Small intestine (tissue), 7 donors: Measurements from ENCODE around the gene IGSF9B. TPM values are rescaled to one million over a fixed set of nuclear protein-coding genes. Genes with fewer than 3 reads are reported as not detected.

Experiments
- DNase-seq, 2 donors: peaks; one replicate each; pipeline versions ENCODE4 v3.0.0 to v3.0.0-alpha.2; 2013
- FAIRE-seq: peaks from 2 replicates; lab custom pipeline; 2012; peaks lifted over from hg19 to GRCh38; lab: Jason Lieb, UNC
- H3K27ac ChIP-seq, 3 donors: one replicate each; pipeline ENCODE4 v1.5.1; 2013; ENCODE audit warnings: low read length in 2 of 3, mild to moderate bottlenecking in 2 of 3, control low read depth in 1 of 3, inconsistent platforms in 1 of 3, low read depth in 1 of 3, moderate library complexity in 1 of 3
- H3K27me3 ChIP-seq, 3 donors: one replicate each; pipeline ENCODE4 v1.6.1; 2013; ENCODE audit warnings: low read length in 3 of 3, inconsistent platforms in 1 of 3; ENCODE audit not compliant: control insufficient read depth in 3 of 3, insufficient read depth in 3 of 3
- H3K36me3 ChIP-seq, 3 donors: one replicate each; pipeline ENCODE4 v1.6.1; 2013; ENCODE audit warnings: low read length in 3 of 3, inconsistent platforms in 1 of 3, low read depth in 1 of 3, mild to moderate bottlenecking in 1 of 3, moderate library complexity in 1 of 3; ENCODE audit not compliant: control insufficient read depth in 3 of 3, insufficient read depth in 2 of 3
- H3K4me1 ChIP-seq, 3 donors: one replicate each; pipeline ENCODE4 v1.6.1; 2013; ENCODE audit warnings: low read length in 2 of 3, inconsistent platforms in 1 of 3, low read depth in 1 of 3, mild to moderate bottlenecking in 1 of 3, moderate library complexity in 1 of 3; ENCODE audit not compliant: control insufficient read depth in 3 of 3, insufficient read depth in 2 of 3
- H3K4me3 ChIP-seq, 3 donors: one replicate each; pipeline ENCODE4 v1.5.1; 2013; ENCODE audit warnings: low read length in 3 of 3, control low read depth in 1 of 3, inconsistent platforms in 1 of 3, low read depth in 1 of 3, mild to moderate bottlenecking in 1 of 3, moderate library complexity in 1 of 3
- H3K9me3 ChIP-seq, 2 donors: one replicate each; pipeline ENCODE4 v1.6.1; 2013; ENCODE audit warnings: low read depth in 1 of 2, low read length in 1 of 2; ENCODE audit not compliant: control insufficient read depth in 2 of 2, insufficient read depth in 1 of 2
- WGBS, 3 donors: extraction: QIAGEN DNeasy Blood & Tissue Kit; methylation state at CpG; one replicate each; pipeline ENCODE4 v1.1.7; 2013; 5-methylcytosine and 5-hydroxymethylcytosine counted together
- polyA plus RNA-seq, 4 donors: library from polyadenylated mRNA; stranded (reverse) in 3 of 4; unstranded in 1 of 4; fragments of 200-250 nt in 3 of 4; fragments of 120-200 nt in 1 of 4; gene quantifications; one replicate each; pipeline versions ENCODE4 v1.2.1 to v1.2.3, GENCODE V29; 2013
- donor health status: healthy with polysubstance abuse.
- donor health status: control.
- donor health status: control.
- donor health status: Bipolar disorder and iron deficiency.
- donor health status: healthy.

IGSF9B gene
- polyA plus RNA-seq, 4 donors: 1.4 to 2.3 (median 2.1) TPM; not detected in 1

- WGBS, 3 donors: 74 to 82% (median 77%) methylated on average over 10 of the region's 10 CpGs
- no peak for FAIRE-seq
These were observed 33.7 kb upstream of the IGSF9B start for GRCh38 chr11:133990501-133990900.

GRCh38 chr11:133988686-133989410, 32.1 kb upstream of the IGSF9B start:
- 77 to 86% (median 79%) methylated on average over 22 of the region's 22 CpGs for WGBS, 3 donors

More at GRCh38 chr11:133990501-133990900, 33.7 kb upstream of the IGSF9B start:
- H3K9me3 ChIP-seq: no peaks in the 10 kb centered on the region
- DNase-seq: no peak
- peaks cover 0 to 3% (median 3%) of the 10 kb centered on the region in 3 donors for H3K27me3 ChIP-seq
- no peaks in the 10 kb centered on the region for H3K36me3 ChIP-seq
- H3K4me3 ChIP-seq: no peak overlapping the region
- H3K4me1 ChIP-seq: no peaks in the 10 kb centered on the region
- no peak overlapping the region for H3K27ac ChIP-seq

GRCh38 chr11:133987171-133987570, 30.4 kb upstream of the IGSF9B start:
- WGBS, 3 donors: 80 to 84% (median 82%) methylated on average over 8 of the region's 8 CpGs
- Histone ChIP-seq H3K4me1 (no peaks in the 10 kb centered on the region), H3K36me3 (no peaks in the 10 kb centered on the region), H3K9me3 (no peaks in the 10 kb centered on the region), H3K27ac (no peak overlapping the region), H3K4me3 (no peak overlapping the region), H3K27me3 (peaks cover 0 to 3% (median 3%) of the 10 kb centered on the region in 3 donors)
- DNase-seq (no peak), FAIRE-seq (no peak)

More at GRCh38 chr11:133988686-133989410, 32.1 kb upstream of the IGSF9B start:
- Histone ChIP-seq H3K36me3 (no peaks in the 10 kb centered on the region), H3K27ac (no peak overlapping the region), H3K9me3 (no peaks in the 10 kb centered on the region), H3K4me1 (no peaks in the 10 kb centered on the region), H3K4me3 (no peak overlapping the region), H3K27me3 (peaks cover 0 to 3% (median 3%) of the 10 kb centered on the region in 3 donors)
- FAIRE-seq (no peak), DNase-seq (no peak)

- no peaks in the 10 kb centered on the region for H3K4me1 ChIP-seq
- peaks cover 0 to 3% (median 3%) of the 10 kb centered on the region in 3 donors for H3K27me3 ChIP-seq
- H3K27ac ChIP-seq: no peak overlapping the region
- FAIRE-seq: no peak
- no peaks in the 10 kb centered on the region for H3K9me3 ChIP-seq
- no peak overlapping the region for H3K4me3 ChIP-seq
- 67 to 72% (median 72%) methylated on average over 15 of the region's 15 CpGs for WGBS, 3 donors
- DNase-seq: no peak
- H3K36me3 ChIP-seq: no peaks in the 10 kb centered on the region
These were observed 29.5 kb upstream of the IGSF9B start for GRCh38 chr11:133985981-133986944.

- DNase-seq: no peak
- H3K27ac ChIP-seq: no peak overlapping the region
- H3K27me3 ChIP-seq: peaks cover 0 to 3% (median 0%) of the 10 kb centered on the region in 3 donors
- no peaks in the 10 kb centered on the region for H3K9me3 ChIP-seq
- 61 to 67% (median 63%) methylated on average over 9 of the region's 9 CpGs for WGBS, 3 donors
- no peaks in the 10 kb centered on the region for H3K4me1 ChIP-seq
- H3K36me3 ChIP-seq: no peaks in the 10 kb centered on the region
- H3K4me3 ChIP-seq: no peak overlapping the region
- no peak for FAIRE-seq
These were observed 28.1 kb upstream of the IGSF9B start for GRCh38 chr11:133984828-133985227.

GRCh38 chr11:133983660-133984316, 27.0 kb upstream of the IGSF9B start:
- Histone ChIP-seq H3K9me3 (no peaks in the 10 kb centered on the region), H3K36me3 (no peaks in the 10 kb centered on the region), H3K27ac (no peak overlapping the region), H3K27me3 (peaks cover 0 to 3% (median 0%) of the 10 kb centered on the region in 3 donors), H3K4me1 (no peaks in the 10 kb centered on the region), H3K4me3 (no peak overlapping the region)
- no peak for FAIRE-seq
- WGBS, 3 donors: 83 to 85% (median 83%) methylated on average over 27 to 28 of the region's 28 CpGs
- DNase-seq: no peak

- no peaks in the 10 kb centered on the region for H3K4me1 ChIP-seq
- H3K27me3 ChIP-seq: peaks cover 0 to 3% (median 0%) of the 10 kb centered on the region in 3 donors
- no peaks in the 10 kb centered on the region for H3K36me3 ChIP-seq
- H3K27ac ChIP-seq: no peak overlapping the region
- 75 to 79% (median 77%) methylated on average over 12 of the region's 12 CpGs for WGBS, 3 donors
- DNase-seq: no peak
- H3K9me3 ChIP-seq: no peaks in the 10 kb centered on the region
- FAIRE-seq: no peak
- no peak overlapping the region for H3K4me3 ChIP-seq
These were observed 26.1 kb upstream of the IGSF9B start for GRCh38 chr11:133982876-133983275.

- Histone ChIP-seq H3K9me3 (no peaks in the 10 kb centered on the region), H3K4me3 (no peak overlapping the region), H3K27ac (no peak overlapping the region), H3K4me1 (no peaks in the 10 kb centered on the region), H3K27me3 (peaks cover 0 to 3% (median 0%) of the 10 kb centered on the region in 3 donors), H3K36me3 (no peaks in the 10 kb centered on the region)
- DNase-seq (no peak), FAIRE-seq (no peak)
- WGBS, 3 donors: 79 to 87% (median 86%) methylated on average over 14 of the region's 14 CpGs
These were observed 25.4 kb upstream of the IGSF9B start for GRCh38 chr11:133982151-133982550.
